ENCODE results near the gene GPR141.

DNA sequence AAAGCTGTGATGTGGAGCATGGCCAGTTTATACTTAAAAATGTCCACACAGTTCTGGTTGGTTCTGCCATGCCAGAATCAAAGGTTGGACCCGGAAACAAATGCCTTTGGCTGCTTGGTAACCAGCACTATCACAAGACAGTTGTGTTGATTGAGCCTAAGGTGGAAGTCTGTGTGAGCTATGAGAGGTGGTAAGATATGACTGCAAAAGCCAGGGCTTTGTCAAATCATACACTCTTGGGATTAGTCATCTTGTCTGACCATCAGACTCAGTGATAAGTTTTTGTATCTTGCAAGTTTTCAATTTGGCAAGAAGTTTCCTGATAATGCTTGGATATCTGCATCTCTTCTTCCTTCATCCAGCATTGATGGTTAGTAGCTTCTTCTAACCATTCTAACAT lies 35.5 kb downstream of the GPR141 start:
- no peak for TF ChIP-seq RELA (CRISPR knock-in tag; IDR thresholded peaks at IDR 0.05; ENCODE audit: borderline replicate concordance)
- TF ChIP-seq USF2 (CRISPR knock-in tag; IDR thresholded peaks at IDR 0.05): no peak
- TF ChIP-seq CTCF (IDR thresholded peaks at IDR 0.05): no peak
- no peak for TF ChIP-seq OVOL2 (CRISPR knock-in tag; IDR thresholded peaks at IDR 0.05; ENCODE audit: borderline replicate concordance)
- TF ChIP-seq GABPB1 (CRISPR knock-in tag; IDR thresholded peaks at IDR 0.05): no peak
- no peak for TF ChIP-seq ATF1 (CRISPR knock-in tag; IDR thresholded peaks at IDR 0.05)
- TF ChIP-seq IRF1 (CRISPR knock-in tag; IDR thresholded peaks at IDR 0.05): no peak

Measured in WTC11 (cell line).